Mononuclear cell (primary cell): ENCODE data around the gene POMP. TPM values are rescaled to one million over a fixed set of nuclear protein-coding genes. Genes with fewer than 3 reads are reported as not detected.

ENCODE experiments used
- H3K27me3 ChIP-seq: 2 replicates; pipeline ENCODE4 v1.6.0; 2011; ENCODE audit warnings: low read length, control low read depth; ENCODE audit not compliant: insufficient read depth
- H3K4me1 ChIP-seq: 2 replicates; pipeline ENCODE4 v1.5.1; 2011; ENCODE audit warnings: mild to moderate bottlenecking, low read length, control low read depth; ENCODE audit not compliant: insufficient read depth
- H3K4me3 ChIP-seq: 2 replicates; pipeline ENCODE4 v1.5.1; 2011; ENCODE audit warnings: mild to moderate bottlenecking, low read length, moderate library complexity
- H3K9me3 ChIP-seq: 2 replicates; pipeline ENCODE4 v1.5.1; 2011; ENCODE audit warnings: low read depth, mild to moderate bottlenecking, control low read depth, low read length
- total RNA-seq: library from RNA; depleted of rRNA; stranded (reverse); fragments of >200 nt; gene quantifications from one replicate; pipeline ENCODE4 v1.2.3, GENCODE V29; 2012

The POMP gene, protein sequence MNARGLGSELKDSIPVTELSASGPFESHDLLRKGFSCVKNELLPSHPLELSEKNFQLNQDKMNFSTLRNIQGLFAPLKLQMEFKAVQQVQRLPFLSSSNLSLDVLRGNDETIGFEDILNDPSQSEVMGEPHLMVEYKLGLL
- total RNA-seq: 41.2 TPM

DNA sequence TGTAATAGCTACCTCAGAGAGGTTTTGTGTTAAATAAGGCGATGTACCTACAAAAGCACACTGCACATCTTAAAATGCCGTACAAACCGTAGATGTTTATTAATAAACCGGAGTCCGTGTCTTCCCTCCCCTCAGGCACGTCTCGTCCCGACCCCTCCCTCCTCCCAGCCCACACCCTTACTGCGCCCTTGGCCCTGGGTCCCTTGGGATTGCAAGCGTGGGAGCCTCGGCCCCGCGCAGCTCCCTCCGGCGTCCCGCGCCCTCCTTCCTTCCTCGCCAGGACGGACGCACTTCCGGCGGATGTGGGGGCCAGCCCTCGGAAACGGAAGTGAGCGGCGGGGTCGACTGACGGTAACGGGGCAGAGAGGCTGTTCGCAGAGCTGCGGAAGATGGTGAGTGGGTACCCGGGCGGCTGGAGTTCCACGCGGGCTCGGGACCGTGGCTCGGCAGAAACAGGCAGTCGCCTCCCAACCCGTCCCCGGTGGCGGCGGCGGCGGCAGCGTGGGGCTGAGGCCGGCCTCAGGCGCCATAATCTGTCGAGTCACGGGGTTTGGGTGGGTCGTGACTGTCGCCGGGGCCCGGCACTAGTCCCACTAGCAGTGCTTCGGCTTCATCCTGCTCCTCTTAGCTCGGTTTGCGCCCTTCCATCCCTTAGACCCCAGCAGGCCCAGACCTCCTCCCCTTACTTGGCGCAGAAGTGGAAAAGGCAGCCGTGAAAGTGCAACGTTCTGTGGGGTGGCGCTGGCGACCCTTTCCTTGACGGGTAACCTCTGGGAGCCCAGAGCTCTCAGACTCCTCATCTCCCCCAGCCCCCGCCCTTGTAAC, at the start of gene POMP:
TSS of gene POMP (plus strand) at position 335 of the 825 bp plus-strand sequence. CDS start at position 390, 55 bp downstream.
- peak within 1 kb of the TSS; percentile 89 for H3K4me3 ChIP-seq

DNA sequence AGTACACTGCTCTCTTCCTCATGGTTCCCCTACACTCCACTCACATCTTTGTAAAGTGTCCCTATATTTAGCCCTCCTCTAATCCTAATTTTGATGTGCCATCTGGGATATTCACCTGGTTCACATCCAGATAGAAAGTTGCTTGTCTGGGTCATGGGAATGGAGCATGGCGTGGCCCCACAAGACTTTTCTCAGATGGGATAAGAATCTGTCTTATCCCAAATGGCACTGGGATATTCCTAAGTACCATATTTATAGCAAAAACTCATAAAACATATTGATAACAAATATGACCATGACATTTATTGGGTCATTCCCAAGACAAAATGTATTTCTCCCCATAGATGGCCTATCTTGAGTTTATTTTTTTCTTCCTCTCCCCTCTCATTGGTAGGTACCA, 49.5 kb upstream of the POMP start:
- no peak overlapping the region for H3K4me3 ChIP-seq

More for the DNA sequence above, at the start of gene POMP:
- Histone ChIP-seq H3K4me1 (peaks cover 37% of the 10 kb centered on the region), H3K9me3 (no peaks in the 10 kb centered on the region), H3K27me3 (no peaks in the 10 kb centered on the region)

DNA sequence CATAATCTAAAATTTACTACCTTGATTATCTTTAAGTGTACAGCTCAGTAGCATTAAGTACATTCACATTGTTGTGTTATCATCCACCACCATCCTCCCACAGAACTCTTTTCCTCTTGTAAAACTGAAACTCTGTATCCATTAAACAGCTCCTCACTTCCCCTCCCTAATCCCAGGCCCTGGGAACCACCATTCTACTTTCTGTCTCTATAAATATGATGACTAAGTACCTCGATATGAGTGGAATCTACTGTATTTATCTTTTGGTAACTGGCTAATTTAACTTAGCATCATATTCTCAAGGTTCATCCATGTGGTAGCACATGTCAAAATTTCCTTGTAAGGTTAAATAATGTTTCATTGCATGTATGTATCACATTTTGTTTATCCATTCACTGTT, 49.0 kb upstream of the POMP start:
- no peaks in the 10 kb centered on the region for H3K27me3 ChIP-seq
- no peaks in the 10 kb centered on the region for H3K9me3 ChIP-seq
- H3K4me3 ChIP-seq: no peak overlapping the region
- H3K4me1 ChIP-seq: peaks cover 16% of the 10 kb centered on the region

More for the DNA sequence above, 49.5 kb upstream of the POMP start:
- Histone ChIP-seq H3K4me1 (peaks cover 16% of the 10 kb centered on the region), H3K9me3 (no peaks in the 10 kb centered on the region), H3K27me3 (no peaks in the 10 kb centered on the region)

DNA sequence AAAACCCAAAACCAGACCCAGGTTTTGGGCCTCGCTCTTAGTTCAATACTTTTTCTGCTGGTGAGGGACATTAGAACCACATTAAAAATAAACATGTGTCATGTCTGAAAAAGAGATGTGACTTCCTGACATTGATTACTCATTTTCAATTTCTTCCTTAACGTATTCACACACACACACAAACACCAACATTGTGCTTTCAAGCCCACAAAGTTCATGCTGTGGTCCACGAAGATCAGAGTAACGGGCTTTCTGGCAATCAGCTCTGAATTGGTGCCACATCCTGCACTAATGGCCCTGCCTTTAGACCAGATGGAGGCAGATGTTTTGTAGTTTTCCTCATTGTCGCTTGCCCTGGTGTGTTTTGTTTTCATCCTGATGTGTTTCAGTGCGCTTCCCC, 47.9 kb upstream of the POMP start:
- Histone ChIP-seq H3K4me3 (no peak overlapping the region), H3K4me1 (peaks cover 16% of the 10 kb centered on the region), H3K27me3 (no peaks in the 10 kb centered on the region), H3K9me3 (no peaks in the 10 kb centered on the region)

DNA sequence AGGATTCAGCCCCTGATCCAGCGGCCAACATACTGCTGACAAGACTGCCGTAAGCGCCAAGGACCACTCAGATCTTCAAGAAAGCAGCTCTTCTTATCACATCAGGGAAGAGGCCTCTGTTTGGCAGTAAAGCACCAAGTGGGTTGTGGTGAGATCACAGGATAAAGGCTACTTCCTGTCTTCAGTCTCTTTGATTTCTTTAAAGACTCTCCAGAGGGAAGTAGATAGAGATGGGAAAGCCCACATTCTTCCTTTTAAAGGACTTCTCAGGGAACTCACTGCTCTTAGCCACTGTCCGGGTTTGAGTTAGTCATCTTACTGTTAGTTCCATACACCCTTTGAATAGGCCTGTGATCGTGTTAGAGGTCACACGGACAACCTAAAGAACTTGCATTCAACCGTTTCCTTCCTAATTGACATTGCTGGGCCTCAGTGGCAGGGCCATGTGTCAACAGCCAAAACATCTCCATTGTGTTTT, 47.2 kb upstream of the POMP start:
- Histone ChIP-seq H3K4me3 (no peak overlapping the region), H3K27me3 (no peaks in the 10 kb centered on the region), H3K9me3 (no peaks in the 10 kb centered on the region), H3K4me1 (peaks cover 16% of the 10 kb centered on the region)

DNA sequence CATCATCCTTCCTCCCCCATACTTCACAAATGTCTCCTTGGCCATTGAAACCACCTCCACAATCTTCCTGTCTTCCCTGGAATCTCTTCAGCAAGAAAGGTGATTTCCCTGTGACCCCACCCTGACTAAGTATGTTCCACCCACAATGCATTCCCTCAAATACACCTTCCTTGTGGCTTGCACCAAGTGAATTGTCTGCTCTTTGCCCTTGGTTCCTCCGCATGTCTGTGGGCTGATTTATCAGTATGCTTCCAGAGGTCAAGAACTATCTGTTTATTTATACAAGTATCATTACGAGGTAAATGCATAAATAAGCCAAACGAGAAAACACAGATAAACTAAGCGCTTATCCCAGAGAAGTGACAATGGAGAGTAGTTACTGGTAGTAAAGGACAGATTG, 45.4 kb upstream of the POMP start:
- no peak overlapping the region for H3K4me3 ChIP-seq
- H3K9me3 ChIP-seq: no peaks in the 10 kb centered on the region
- H3K4me1 ChIP-seq: peaks cover 28% of the 10 kb centered on the region
- no peaks in the 10 kb centered on the region for H3K27me3 ChIP-seq

DNA sequence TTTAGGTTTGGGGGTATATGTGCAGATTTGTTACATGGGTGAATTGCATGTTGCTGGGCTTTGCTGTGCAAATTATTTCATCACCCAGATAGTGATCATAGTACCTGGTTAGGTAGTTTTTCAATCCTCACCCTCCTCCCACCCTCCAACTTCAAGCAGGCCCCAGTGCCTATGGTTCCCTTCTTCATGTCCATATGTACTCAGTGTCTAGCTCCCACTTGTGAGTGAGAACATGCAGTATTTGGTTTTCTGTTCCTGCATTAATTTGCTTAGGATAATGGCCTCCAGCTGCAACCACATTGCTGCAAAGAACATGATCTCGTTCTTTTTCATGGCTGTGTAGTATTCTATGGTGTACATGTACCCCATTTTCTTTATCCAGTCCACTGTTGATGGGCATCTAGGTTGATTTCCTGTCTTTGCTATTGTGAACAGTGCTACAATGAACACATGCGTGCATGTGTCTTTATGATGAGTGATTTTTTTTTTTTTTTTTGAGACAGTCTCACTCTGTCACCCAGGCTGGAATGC, 42.9 kb upstream of the POMP start:
- H3K4me1 ChIP-seq: peaks cover 43% of the 10 kb centered on the region
- no peaks in the 10 kb centered on the region for H3K27me3 ChIP-seq
- no peaks in the 10 kb centered on the region for H3K9me3 ChIP-seq
- H3K4me3 ChIP-seq: no peak overlapping the region

DNA sequence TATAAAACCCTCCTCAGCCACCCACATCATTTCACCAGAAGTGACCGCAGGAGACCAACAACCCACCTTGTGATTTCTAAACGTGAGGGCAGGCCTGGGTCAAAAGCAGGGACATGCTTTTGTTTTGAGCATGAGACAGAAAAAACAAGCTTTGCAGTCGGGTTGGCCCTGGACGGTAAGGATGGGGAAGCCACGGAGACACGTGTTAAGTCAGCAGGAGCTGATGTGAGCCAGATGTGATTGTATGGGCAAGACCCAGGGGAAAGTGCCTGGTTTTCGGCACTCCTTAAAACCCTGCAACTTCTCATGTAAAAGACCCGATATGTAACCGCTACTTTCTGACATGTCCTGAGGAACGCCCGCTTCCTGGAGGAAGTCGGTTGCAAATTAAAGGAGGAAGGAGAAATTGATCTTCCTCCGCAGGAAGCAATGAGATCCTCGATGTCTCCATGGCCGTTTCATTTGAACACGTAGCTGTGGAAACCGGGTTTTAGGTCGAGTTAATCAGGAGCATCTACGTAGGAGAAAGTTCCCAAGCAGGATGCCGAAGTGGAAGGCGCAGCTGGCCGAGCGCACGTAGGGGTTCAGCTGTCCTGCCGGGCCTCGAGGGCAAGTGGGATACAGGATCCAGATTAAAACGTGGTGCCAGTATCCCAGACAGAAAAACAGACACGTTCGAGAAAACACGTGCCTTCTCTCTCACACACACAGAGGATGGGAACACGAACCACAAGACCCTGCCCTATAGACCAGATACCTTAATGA, 40.5 kb upstream of the POMP start:
- Histone ChIP-seq H3K27me3 (no peaks in the 10 kb centered on the region), H3K9me3 (no peaks in the 10 kb centered on the region), H3K4me3 (no peak overlapping the region), H3K4me1 (peaks cover 52% of the 10 kb centered on the region)

DNA sequence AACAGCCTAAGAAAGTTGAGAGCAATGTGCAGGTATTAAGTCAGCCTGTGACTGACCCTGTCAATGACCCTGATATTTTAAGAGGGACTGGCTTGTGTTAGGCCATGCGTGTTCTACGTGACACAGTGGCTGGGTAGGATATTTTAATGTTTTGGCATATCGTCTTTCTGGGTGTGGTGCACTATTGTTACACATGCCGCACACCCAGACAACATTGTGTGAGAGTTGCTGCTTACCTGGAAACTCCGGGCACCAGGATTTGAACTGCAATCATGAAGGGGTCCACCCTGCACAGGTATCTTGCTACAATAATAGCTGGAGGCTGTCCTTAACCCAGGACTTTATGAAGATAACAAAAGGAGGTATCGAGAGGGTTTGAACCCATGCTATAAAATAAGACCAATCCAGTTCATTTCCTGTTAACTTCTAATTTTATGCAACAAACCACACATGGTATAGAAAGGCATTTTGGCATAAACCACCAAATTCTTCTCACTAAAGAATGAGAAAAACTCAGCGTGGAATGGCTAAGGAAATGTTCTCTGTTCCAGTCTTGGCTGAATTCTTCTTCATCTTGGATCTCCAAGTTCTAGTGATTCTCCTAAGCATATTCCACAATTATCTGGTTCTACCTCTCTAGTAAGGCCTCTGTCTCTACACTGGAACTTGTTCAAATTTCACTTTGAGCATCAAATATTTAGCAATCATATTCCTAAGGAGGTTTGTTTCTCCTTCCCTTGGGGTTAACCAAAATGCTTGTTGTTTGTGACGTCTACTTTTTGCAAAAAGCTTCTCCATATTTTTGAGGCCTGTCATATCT, 38.7 kb upstream of the POMP start:
- H3K27me3 ChIP-seq: no peaks in the 10 kb centered on the region
- H3K4me1 ChIP-seq: peaks cover 65% of the 10 kb centered on the region
- no peaks in the 10 kb centered on the region for H3K9me3 ChIP-seq
- H3K4me3 ChIP-seq: no peak overlapping the region

DNA sequence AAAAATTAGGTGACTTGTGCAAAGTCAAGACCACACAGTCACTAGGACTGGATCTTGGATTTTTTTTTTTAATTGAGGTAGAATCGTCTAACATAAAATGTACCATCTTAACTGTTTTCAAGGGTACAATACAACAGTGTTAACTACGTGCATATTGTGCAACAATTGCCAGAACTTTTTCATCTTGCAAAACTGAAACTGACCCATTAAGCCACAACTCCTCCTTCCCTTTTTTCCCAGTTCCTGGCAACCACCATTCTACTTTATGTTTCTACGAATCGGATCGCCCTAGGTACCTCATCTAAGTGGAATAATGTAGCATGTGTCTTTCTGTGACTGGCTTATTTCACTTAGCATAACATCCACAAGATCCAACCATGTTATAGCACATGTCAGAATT, 37.5 kb upstream of the POMP start:
- Histone ChIP-seq H3K4me3 (no peak overlapping the region), H3K27me3 (no peaks in the 10 kb centered on the region), H3K4me1 (peaks cover 65% of the 10 kb centered on the region), H3K9me3 (no peaks in the 10 kb centered on the region)

DNA sequence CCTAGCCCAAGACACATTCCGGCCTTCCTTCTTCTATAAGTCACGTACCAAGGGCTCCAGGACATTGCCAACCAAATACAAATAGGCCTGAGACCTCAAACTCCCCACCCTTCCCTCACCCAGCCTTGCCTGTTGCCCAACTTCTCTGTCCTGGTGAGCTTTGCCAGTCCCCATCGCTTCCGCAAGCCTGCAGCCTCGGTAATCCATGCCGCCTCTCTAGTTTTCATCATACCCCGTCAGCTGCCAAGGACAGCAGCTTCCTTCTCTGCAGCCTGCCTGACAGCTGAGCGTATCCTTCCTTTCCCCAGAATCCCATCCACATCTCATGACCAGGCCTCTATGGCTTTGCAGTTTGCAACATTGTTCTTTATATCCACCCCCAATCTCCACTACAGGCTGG, 36.6 kb upstream of the POMP start:
- Histone ChIP-seq H3K4me1 (peaks cover 65% of the 10 kb centered on the region), H3K9me3 (no peaks in the 10 kb centered on the region), H3K4me3 (no peak overlapping the region), H3K27me3 (no peaks in the 10 kb centered on the region)

DNA sequence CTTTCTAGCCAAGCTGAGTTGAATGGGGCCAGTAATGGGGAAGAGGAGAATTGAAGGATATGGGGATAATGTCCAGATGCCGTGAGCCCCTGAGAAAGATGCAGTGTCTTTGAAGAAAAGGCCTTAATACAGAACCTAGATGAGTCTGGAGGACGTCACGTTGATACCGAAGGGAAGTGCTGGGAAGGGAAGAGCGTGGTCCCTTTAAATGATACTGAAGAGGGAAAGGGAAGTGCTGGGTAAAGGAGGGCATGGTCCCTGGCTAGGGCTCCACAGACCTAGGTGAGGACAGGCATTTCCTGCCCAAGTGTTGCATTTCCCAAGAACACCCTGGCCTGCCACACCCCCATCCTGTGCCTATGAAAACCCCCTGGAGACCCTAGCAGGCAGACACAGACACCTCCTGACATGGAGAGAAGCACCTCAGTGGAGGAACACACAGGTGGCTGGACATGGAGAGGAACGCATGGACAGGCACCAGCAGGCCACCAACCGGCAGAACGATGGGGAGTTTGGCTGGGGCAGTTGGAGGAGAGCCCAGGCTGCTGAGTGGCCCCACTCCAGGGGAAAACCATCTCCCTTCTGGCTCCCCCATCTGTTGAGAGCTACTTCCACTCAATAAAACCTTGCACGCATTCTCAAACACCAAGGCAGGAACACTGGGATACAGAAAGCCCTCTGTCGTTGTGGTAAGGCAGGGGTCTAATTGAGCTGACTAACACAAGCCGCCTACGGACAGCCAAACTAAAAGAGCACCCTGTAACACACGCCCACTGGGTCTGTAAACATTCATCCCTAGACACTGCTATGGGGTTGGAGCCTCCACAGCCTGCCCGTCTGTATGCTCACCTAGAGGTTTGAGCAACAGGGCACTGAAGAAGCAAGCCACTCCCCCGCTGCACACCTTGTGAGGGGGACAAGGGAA, 34.9 kb upstream of the POMP start:
- Histone ChIP-seq H3K27me3 (no peaks in the 10 kb centered on the region), H3K4me1 (peaks cover 65% of the 10 kb centered on the region), H3K4me3 (no peak overlapping the region), H3K9me3 (no peaks in the 10 kb centered on the region)

DNA sequence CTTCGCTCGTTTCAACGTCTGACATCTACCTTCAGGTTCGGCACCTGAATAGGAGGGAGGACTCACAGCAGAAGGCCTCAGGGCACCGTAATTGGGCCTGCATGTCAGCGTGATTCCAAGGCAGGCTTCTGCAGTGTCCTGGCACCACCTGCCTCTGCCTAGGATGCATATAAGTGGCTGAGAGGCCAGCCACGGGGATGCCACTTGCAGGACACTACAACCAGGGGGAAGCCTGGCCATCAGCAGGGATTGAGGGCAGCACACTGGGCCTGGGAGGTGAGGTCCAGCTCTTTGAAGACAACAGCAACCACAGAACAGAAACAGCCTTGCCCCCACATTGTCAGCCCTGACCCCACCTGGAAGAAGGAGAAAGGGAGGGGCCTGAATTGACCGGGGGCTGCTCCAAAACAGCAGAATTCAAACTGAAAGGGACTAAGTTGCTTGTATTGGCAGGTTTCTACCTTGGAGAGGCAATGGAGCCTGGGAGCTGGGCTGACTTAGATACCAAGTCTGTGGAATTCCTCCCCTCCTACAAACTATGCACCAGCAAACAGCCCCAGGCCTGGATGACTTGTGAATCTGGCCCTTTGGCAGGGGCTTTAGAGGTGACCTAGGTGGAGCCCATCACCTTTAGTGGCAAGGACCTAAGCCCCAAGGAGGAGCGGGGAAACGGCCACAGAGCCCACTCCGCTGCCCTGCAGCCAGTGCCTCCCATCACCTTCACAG, 34.1 kb upstream of the POMP start:
- peaks cover 63% of the 10 kb centered on the region for H3K4me1 ChIP-seq
- no peaks in the 10 kb centered on the region for H3K9me3 ChIP-seq
- no peaks in the 10 kb centered on the region for H3K27me3 ChIP-seq
- H3K4me3 ChIP-seq: no peak overlapping the region
